Left ventricle myocardium superior (tissue), 1 donor: ENCODE measurements around the gene LPGAT1. TPM values are rescaled to one million over a fixed set of nuclear protein-coding genes. Genes with fewer than 3 reads are reported as not detected.
"Not testable (repeated sequence)": the region's sequence is repeated elsewhere in the genome, so short reads cannot be mapped to it uniquely, and the experiment has no call there.

Experiments used
- ATAC-seq: fragments of 200-7000 bp; cut with Tn5 transposase; one replicate; pipeline ENCODE4 v1.9.1; 2020; ENCODE audit warnings: mild to moderate bottlenecking, moderate library complexity
- DNase-seq: peaks from one replicate; pipeline ENCODE4 v3.0.0-alpha.2; 2020
- intact Hi-C: fragments of 100-400 bp; cut with micrococcal nuclease; formaldehyde crosslinking; loops from one replicate; pipeline ENCODE4 v1.11.0; 2022
- total RNA-seq: library from RNA; stranded (reverse); fragmentation: NEBNext Ultra II Directional; extraction: Animal tissue kit (Norgen Biotek cat#: 25700); gene quantifications from one replicate; pipeline ENCODE4 v1.2.1, GENCODE V29; 2021
- donor health status: DM: no; HTN: yes; CAD: no; lungs with severe emphysema.

The LPGAT1 gene
- total RNA-seq, 1 donor from 2014 or later: 25.0 TPM

DNA sequence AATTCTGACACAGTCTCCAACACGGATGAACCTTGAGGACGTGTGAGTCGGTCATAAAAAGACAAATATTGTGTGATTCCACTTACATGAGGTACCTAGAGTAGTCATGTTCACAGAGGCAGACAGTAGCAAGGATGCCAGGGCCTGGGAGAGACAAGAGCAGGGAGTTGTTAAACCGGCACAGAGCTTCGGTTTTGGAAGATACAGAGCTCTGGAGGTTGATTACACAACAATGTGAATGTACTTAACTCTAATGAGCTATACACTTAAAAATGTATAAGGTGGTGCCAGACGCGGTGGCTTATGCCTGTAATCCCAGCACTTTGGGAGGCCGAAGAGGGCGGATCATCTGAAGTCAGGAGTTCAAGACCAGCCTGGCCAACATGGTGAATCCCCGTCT lies 117.3 kb downstream of the LPGAT1 start:
- DNase-seq (no peak), ATAC-seq (no peak)
- intact Hi-C loops: no loop called here

DNA sequence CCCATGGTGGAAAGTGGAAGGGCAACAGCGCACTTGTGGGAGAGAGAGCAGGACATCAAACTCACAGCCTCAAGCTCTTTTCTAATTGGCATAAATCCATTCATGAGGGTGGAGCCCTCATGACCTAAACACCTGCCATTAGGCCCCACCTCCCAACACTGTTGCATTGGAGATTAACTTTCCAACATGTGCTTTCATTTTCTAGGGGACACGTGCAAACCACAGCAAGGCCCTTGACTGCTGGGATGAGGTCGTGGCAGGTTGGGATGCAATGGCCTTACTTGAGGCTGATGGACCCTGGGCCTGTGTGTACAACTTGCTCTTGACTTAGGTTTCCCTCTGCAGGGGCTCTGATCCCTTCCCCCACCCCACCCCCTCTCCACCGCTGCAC lies 119.3 kb downstream of the LPGAT1 start:
- intact Hi-C loops: no loop called here
- ATAC-seq (no peak), DNase-seq (no peak)

DNA sequence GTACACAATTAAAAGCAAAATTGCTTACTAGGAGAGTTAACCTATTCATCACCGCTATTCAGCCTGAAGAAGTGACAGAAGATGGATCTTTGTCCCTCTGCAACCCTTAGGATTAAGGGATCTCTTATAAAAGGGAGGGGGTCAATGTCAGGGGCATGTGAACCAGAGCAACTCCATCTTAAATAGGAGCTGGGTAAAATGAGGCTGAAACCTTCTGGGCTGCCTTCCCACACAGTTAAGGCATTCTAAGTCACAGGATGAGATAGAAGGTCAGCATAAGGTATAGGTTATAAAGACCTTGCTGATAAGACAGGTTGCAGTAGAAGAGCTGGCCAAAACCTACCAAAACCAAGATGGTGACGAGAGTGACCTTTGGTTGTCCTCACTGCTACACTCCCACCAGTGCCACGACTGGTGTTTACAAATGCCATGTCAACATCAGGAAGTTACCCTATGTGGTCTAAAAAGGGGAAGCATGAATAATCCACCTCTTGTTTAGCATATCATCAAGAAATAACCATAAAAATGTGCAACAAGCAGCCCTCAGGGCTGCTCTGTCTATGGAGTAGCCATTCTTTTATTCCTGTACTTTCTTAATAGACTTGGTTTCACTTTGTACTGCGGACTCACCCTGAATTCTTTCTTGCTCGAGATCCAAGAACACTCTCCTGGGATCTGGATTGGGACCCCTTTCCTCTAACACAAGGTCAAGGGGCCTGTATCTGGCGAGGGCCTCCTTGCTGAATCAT lies 119.8 kb downstream of the LPGAT1 start:
- ATAC-seq: no peak
- intact Hi-C loops: no loop called here
- no peak for DNase-seq

DNA sequence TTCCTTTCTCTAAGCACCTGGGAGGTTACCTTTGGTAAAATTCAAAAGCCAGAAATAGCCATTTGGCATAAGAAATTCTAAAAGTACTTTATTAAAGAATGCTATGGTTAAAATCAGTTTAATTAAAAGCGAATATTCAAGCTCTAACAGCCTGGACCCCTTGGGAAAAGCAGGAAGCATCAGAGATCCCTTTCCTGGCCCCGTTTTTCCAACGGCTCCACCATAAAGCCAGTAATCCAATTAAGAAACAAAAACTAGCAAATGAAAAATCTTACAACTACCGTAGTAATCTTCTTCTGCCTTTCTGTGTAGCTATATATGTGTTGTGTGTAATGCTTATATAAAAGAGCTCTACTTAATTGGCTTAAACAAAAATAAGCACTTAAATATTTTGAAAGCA lies 121.6 kb downstream of the LPGAT1 start:
- ATAC-seq (no peak), DNase-seq (no peak)
- intact Hi-C loops: no loop called here

DNA sequence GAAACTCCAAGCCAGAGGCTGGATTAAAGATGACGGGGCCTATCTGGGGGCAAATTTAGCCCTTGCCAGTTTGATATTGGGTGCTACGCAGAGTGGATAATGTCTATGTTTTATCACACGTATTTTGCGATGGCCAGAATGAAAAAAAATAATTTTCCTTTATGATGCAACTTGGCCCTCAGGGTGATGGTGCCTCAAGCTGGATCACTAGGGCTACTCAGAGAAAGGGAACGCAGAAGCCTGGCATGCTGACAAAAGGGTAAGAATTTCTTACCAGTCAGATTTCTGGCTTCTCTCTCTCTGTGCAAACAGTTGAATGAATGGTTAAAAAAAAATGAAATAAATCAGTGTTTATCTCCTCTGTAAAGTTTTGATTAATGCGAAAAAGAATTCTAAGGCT lies 122.6 kb downstream of the LPGAT1 start:
- intact Hi-C loops: no loop called here
- ATAC-seq (no peak), DNase-seq (no peak)

DNA sequence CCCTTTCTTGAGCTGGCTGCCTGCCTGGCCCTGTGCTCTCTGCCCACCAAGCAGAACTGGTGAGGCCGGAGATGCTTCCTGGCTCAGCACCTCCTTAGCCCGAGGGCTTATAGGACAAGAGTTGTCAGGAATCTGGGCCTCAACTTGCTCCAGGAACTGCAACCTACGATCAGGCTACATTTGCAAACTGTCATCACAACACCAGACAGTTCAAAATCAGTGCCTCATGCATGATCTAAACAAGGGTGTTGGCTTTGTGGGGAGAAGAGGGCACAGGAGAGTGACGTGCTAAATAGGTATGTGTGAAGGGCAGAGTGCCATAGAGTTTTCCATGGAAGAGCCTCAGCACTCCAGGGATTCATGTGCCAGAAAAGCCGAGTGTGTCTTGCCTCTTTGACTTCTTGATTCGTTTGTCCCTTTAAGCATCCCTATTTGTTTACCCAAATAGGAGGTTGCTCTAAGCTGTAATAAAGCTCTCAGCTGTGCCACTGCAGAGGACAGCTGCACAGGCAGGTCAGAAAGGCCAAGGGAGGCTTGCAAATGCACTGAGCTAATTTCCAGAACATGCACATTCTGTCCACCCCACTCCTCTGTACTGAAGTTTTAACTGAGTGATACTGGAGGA lies 125.0 kb downstream of the LPGAT1 start:
- DNase-seq: no peak
- ATAC-seq: peak; percentile 55
- intact Hi-C loops: no loop called here

DNA sequence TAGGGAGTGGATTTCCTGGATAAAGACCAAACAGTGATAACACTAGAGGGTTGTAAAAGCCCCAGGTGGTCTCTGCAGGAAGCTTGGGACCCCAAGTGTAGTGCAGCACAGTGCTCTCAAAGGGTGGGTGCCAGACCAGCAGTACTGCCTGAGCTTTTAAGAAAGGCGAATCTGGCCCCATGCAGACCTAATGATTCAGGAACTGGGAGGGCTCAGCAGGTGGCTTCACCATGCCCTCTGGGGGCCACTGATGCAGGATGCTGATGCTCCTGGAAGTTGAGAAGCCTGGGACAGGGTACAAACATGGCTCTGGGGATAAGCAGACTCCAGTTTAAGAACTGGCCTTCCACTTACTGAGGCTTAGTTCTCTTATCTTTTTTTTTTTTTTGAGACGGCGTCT lies 126.0 kb downstream of the LPGAT1 start:
- no peak for DNase-seq
- no peak for ATAC-seq
- intact Hi-C loops: no loop called here

DNA sequence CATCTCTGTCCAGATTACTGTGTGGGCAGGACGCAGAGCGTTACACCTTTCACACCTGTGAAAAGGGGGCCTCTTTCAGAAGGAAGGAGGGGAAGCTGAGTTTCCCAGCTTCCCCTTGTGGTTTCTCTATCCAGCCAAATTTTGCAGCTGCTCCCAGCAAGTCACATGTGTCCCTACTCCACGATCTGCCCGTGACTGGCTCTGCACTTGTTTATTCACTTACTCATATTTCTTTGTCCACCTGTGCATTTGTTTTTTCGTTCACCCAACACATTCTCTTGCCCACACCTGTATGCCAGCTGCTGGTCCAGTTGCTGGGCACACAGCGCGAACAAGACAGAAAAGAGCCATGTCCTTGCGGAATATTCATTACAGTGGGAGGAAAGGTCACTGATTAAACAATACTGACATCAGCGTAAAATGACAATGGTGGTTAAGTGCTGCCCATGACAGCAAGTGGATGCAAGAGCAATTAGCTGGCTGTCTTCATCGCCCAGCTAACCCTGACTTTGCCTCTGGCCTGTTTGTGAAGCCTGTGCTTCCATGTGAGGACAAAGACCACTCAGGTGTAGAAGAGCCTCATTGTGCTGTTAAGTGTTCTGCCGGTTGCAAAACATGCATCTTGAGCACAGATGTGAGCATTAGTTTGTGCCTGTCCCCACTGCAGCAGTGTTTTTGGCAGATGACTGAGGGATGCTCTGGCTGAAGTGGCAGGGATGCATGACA lies 126.6 kb downstream of the LPGAT1 start:
- intact Hi-C loops: no loop called here
- ATAC-seq (no peak), DNase-seq (no peak)

DNA sequence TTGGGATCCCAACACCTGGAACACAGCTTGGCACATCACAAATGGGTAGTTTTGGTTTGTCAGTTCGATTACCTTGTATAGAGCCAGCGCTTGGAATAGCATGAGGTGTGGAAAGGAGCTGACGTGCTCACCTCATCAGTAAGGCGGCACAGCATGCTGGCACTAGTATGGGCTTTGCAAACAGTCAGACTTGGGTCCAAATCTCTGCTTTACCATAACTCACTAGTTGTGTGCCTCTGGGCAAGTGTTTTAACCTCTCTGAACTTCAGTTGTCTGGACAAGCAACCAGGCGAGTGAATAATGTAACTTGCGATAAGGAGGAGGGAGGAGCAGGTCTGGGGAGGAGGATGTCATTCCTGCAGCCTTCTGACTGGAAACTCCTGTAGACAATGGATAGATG lies 128.8 kb downstream of the LPGAT1 start:
- intact Hi-C loops: no loop called here
- DNase-seq (no peak), ATAC-seq (no peak)

DNA sequence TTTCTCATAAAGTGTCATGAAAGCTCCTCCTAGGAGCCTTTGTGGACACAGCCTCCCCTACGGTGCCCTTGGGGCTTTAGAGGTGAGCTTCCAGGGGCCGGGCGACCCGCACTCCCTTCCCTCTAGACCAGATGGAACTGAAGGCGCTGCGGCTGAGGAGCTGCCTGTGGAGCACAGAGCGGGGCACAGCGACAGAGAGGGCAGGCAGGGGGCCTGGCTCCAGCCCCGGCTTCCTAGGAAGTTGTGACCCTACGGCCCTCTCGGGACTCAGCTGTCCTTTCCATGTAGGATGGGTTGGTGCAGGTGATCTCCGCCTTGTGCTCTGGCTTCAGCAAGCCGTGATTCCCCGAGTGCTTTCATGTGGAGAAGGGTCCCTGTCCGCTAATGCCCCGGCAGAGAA lies 131.5 kb downstream of the LPGAT1 start:
- DNase-seq (no peak), ATAC-seq (no peak)
- intact Hi-C loops: no loop called here

DNA sequence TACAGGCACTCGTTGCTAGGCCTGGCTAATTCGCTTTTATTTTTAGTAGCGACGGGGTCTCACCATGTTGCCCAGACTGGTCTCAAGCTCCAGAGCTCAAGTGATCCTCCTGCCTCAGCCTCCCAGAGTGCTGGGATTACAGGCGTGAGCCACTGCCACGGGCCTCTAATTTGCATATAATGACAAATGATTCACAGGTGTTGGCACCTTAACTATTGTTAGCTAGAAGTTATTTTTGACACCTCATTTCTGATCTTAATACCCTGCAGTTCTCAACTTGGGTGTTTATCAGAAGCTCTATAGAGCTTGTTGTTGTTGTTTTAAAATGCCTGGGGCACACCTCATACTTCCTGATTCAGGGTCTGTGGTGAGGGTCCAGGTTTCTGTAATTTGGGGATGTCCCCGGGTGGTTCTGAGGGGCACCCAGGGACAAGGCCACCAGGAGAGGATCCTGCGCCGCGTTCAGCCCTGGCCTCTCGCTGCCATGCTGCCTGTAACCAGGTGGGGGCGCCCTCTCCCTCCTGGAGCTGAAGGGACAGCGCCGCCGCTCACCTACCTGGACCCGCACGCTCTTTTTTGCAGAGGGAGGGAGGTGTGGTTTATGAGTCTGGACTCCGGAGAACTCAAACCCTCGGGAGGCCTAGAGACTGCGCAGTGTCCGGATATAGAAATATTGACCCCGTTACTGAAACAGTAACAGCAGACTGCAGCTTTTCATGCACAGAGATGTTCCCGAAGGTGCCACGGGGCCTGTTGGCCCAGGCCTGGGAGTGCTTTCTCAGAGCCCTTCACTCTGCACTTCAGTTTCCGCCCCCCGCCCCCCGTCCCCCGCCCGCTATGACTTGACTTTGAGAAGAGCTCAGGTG lies 132.2 kb downstream of the LPGAT1 start:
- DNase-seq (peak; percentile 87), ATAC-seq (peak; percentile 96)
- intact Hi-C loops: no loop called here

DNA sequence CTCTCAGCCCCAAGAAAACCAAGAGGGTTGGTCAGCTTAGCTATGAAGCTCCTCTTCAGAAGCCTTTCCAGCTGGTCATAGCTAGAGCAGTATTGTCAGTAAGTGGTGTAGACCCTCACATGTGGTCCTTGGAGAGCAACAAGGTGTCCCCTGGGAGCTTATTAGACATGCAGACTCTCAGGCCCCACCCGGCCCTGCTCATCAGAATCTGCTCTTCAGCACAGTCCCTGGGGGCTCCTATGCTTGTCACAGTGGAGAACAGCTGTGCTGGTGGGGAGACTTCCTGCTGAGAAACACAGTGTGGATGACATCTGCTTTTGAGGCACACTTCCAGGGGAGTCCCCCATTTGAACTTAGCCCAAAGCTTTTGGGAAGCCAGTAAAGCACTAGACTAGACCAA lies 133.2 kb downstream of the LPGAT1 start:
- DNase-seq (no peak), ATAC-seq (no peak)
- intact Hi-C loops: no loop called here

DNA sequence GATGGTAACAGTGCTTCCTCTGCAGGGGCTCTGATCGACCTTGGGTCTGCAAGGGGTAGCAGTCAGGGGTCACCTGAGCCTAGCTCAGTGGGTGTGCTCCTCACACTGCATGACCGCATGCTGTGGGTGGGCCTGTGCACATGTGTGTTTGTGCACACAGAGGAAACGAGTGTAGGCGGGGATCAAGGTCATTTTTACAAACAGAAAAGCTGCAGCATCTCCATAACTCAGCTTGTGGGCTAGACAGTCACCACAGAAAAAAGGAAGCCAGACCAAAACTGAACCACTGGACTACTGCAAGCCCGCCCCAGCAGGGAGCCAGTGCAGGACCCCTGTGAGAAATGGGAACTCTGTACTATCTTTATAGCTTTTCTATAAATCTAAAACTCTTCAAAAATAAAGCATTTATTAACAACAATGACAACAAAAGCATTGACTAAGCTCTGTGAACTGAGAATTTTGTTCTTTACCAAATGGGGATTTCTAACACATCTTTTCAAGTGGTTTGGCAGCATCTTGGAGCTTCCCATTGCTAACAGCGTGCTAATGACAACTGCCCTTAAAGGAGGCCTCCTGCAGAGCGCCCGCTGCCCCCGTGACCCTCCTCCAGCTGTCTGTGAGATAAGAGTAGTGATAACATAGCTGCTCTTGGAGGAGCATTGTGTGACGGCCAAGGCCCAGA lies 135.3 kb downstream of the LPGAT1 start:
- no peak for DNase-seq
- intact Hi-C loops: no loop called here
- no peak for ATAC-seq

DNA sequence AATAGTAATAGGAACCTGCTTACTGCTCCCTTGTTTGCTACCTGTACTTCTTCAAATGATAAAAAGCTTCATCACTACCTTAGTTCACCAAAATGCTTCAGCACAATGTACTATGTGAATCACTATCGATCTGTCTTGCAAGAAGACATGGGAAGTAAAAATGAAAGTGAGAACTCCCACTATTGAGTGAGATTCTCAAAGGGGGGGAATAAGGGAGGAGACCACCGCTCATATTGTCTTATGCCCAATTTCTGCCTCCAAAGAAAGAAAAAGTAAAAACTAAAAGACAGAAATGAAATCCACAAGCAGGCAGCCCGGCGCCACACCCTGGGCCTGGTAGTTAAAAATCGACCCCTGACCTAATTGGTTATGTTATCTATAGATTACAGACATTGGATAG lies 136.7 kb downstream of the LPGAT1 start:
- intact Hi-C loops: not testable (repeated sequence)

More for the DNA sequence above, 136.7 kb downstream of the LPGAT1 start:
- not testable (repeated sequence) for DNase-seq, ATAC-seq

Other genes starting within 250 kb of the LPGAT1 start
- 0.25 TPM for gene NEK2, start 155.1 kb downstream of the LPGAT1 start, total RNA-seq
- gene INTS7, start 204.8 kb upstream of the LPGAT1 start, total RNA-seq: 10.9 TPM
- 0.79 TPM for gene DTL, start 205.0 kb upstream of the LPGAT1 start, total RNA-seq